GM06990 (cell line): ENCODE data around the gene PKP4.

Source experiments
- DNase-seq: peaks from one replicate; pipeline ENCODE4 v3.0.0-alpha.2; 2011; ENCODE audit not compliant: insufficient read length; ENCODE audit errors: extremely low read depth
- H3K27me3 ChIP-seq: replicated peaks from 2 replicates; pipeline ENCODE4 v1.6.0; 2011; ENCODE audit warnings: low read length; ENCODE audit not compliant: control insufficient read depth, insufficient read depth
- H3K36me3 ChIP-seq: 2 replicates; pipeline ENCODE4 v1.5.1; 2011; ENCODE audit warnings: low read length; ENCODE audit not compliant: control insufficient read depth, insufficient read depth
- H3K4me3 ChIP-seq: replicated peaks from 2 replicates; pipeline ENCODE4 v1.5.1; 2011; ENCODE audit warnings: low read depth, mild to moderate bottlenecking, control low read depth, low read length
- CTCF ChIP-seq: IDR thresholded peaks from 2 replicates; pipeline ENCODE4 v1.5.1; 2011; ENCODE audit warnings: low read length, control low read depth, mild to moderate bottlenecking, inconsistent platforms; ENCODE audit not compliant: insufficient read depth, poor library complexity, severe bottlenecking

Gene PKP4

DNA sequence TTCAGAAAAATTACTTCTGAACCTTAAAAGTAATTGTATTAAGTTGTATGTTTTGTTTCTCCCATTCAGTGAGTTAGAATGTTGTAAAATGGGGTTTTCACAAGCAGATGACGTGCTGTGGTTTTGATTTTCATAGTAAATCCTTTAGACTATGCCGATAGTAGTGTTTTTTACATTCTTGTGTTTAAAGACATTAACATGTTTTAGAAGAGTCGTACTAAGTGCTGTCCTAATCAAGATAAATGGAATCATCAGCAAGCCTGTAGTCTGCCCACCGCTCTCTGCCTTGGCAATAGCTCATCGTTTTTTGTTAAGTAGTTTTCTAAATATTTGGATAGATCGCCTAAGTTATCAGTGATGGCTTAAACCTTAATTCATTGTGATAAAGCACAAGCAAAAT is 21.5 kb downstream of the PKP4 start:
- DNase-seq: no peak

DNA sequence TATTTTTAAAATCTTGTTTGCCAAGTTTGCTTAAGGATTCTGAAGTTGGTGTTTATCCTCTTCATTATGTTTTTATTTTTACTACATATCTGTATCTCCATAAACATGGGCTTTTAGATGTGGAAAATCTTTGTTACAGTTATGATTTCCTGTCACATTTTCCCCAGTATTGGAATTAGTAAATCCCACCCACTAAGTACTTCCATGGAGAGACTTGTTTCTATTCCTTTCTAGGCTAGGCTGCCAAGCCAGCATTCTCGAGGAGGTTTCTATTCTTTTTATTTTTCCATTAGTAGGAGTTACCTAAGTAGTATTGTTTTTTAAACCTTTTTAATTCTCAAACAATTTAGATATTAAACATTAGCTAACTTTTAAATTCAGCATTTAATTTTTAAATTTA is 22.1 kb downstream of the PKP4 start:
- no peak for TF ChIP-seq CTCF
- DNase-seq: no peak
- H3K4me3 ChIP-seq: no peak overlapping the region
- H3K36me3 ChIP-seq: no peaks in the 10 kb centered on the region
- H3K27me3 ChIP-seq: no peaks in the 10 kb centered on the region

More for the DNA sequence above, 21.5 kb downstream of the PKP4 start:
- no peak for TF ChIP-seq CTCF
- no peaks in the 10 kb centered on the region for H3K27me3 ChIP-seq
- H3K4me3 ChIP-seq: no peak overlapping the region
- no peaks in the 10 kb centered on the region for H3K36me3 ChIP-seq

DNA sequence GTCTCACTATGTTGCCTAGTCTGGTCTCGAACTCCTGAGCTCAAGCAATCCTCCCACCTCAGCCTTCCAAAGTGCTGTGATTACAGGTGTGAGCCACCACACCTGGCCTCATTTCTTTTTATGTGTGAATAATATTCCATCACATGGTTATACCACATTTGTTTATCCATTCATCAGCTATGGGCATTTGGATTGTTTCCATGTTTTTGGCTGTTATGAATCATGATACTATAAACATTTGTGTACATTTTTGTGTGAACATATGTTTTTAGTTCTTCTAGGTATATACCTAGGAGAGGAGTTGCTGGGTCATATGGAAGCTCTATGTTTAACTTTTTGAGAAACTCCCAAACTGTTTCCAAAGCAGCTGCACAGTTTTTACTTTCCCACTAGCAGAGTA is 24.4 kb downstream of the PKP4 start:
- TF ChIP-seq CTCF: no peak
- Histone ChIP-seq H3K4me3 (no peak overlapping the region), H3K27me3 (no peaks in the 10 kb centered on the region), H3K36me3 (no peaks in the 10 kb centered on the region)
- DNase-seq: no peak

DNA sequence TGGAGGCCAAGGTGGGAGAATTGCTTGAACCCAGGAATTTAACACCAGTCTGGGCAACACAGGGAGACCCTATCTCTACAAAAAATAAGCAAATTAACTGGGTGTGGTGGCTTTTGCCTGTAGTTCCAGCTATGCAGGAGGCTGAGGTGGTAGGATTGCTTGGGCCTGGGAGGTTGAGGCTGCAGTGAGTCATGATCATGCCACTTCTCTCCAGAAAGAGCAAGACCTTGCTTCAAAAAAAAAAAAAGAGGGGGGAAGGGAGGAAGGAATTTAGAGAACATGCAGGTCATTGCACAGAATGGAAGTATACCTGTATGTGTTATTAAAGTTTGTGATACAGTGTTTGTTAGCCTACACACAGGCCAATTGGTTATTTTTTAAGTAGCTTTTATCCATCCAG is 25.8 kb downstream of the PKP4 start:
- DNase-seq: no peak
- Histone ChIP-seq H3K4me3 (no peak overlapping the region), H3K36me3 (no peaks in the 10 kb centered on the region), H3K27me3 (no peaks in the 10 kb centered on the region)
- TF ChIP-seq CTCF: no peak

- no peaks in the 10 kb centered on the region for H3K36me3 ChIP-seq
- H3K27me3 ChIP-seq: no peaks in the 10 kb centered on the region
- no peak for TF ChIP-seq CTCF
- H3K4me3 ChIP-seq: no peak overlapping the region
- DNase-seq: peak; percentile 16
Observed at GRCh38 chr2:158484892-158485556, 28.3 kb downstream of the PKP4 start.
